ENCODE data around the gene TRIM17. TPM values are rescaled to one million over a fixed set of nuclear protein-coding genes. Genes with fewer than 3 reads are reported as not detected.
A peak's percentile ranks its signal among the peaks of the same experiment; 100 is the strongest.

Gene TRIM17
- total RNA-seq, 1 experiment from 2014 or later = 55.5 TPM

DNA sequence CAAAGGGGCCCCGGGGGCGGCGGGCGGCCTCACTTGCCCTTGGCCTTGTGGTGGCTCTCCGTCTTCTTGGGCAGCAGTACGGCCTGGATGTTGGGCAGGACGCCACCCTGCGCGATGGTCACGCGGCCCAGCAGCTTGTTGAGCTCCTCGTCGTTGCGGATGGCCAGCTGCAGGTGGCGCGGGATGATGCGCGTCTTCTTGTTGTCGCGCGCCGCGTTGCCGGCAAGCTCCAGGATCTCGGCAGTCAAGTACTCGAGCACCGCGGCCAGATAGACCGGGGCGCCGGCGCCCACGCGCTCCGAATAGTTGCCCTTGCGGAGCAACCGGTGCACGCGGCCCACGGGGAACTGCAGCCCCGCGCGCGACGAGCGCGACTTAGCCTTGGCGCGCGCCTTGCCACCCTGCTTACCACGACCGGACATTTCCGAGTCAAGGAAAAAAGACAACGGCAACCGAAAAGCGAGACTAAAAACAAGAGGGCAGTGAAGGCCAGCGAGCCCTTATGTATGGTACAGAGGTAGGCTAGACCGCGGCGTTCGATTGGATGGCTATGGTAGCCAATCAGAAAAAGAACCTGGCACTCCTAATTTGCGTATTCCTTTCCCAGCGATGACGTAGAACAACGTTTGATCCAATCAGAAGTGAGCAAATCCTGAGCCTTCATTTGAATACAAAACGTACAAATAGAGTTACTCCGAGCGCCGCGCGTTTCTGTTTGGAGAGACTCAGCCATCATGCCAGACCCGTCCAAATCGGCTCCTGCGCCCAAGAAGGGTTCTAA lies 40.9 kb upstream of the TRIM17 start:
- H3K27me3 ChIP-seq (ENCODE audit: insufficient read depth, low read depth) = no peaks in the 10 kb centered on the region
- DNase-seq = peak; percentile 68 to 78
- H3K4me1 ChIP-seq (replicated peaks; ENCODE audit: insufficient read depth) = peaks cover 20% of the 10 kb centered on the region
- peaks cover 16% of the 10 kb centered on the region for H3K79me2 ChIP-seq (ENCODE audit: low read depth)
- intact Hi-C loops (cut with micrococcal nuclease; ENCODE audit: unreplicated experiment) = loop anchor here (1.0 to 2.0 kb wide), 2 partner anchors 50 to 79 kb away; no protein-coding TSS in a partner anchor
- H3K27ac ChIP-seq = peak overlapping the region; percentile 49
- H3K9me3 ChIP-seq (ENCODE audit: insufficient read depth, low read depth) = no peaks in the 10 kb centered on the region
- H3K36me3 ChIP-seq (ENCODE audit: low read depth) = no peaks in the 10 kb centered on the region
- POLR2A ChIA-PET (ENCODE audit: unreplicated experiment) = interaction anchor here (0.6 to 0.9 kb wide), 6 partner anchors 29 to 750 kb away, joined by 3 to 10 read pairs (median 6); no protein-coding TSS in a partner anchor
- CTCF ChIA-PET = interaction anchor here (1.9 kb wide), 1 partner anchor 64 kb away, joined by 5 read pairs; no protein-coding TSS in a partner anchor
- peaks cover 27% of the 10 kb centered on the region for H3F3A ChIP-seq (ENCODE audit: insufficient read depth, low read depth)
- H4K20me1 ChIP-seq (ENCODE audit: insufficient read depth) = no peaks in the 10 kb centered on the region
- BruUV-seq (replicated peaks) = TSS peak; percentile 89
- TF ChIP-seq, protein P1, sequence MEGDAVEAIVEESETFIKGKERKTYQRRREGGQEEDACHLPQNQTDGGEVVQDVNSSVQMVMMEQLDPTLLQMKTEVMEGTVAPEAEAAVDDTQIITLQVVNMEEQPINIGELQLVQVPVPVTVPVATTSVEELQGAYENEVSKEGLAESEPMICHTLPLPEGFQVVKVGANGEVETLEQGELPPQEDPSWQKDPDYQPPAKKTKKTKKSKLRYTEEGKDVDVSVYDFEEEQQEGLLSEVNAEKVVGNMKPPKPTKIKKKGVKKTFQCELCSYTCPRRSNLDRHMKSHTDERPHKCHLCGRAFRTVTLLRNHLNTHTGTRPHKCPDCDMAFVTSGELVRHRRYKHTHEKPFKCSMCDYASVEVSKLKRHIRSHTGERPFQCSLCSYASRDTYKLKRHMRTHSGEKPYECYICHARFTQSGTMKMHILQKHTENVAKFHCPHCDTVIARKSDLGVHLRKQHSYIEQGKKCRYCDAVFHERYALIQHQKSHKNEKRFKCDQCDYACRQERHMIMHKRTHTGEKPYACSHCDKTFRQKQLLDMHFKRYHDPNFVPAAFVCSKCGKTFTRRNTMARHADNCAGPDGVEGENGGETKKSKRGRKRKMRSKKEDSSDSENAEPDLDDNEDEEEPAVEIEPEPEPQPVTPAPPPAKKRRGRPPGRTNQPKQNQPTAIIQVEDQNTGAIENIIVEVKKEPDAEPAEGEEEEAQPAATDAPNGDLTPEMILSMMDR (conservative IDR thresholded peaks at IDR 0.05) = 0 out of 2 replicates have a peak, but pooled peaks have one; percentile 21
- no peak for TF ChIP-seq EZH2 (IDR thresholded peaks at IDR 0.05; ENCODE audit: low read depth)
- H3K4me3 ChIP-seq = peak overlapping the region; percentile 55
- H2AFZ ChIP-seq = peak overlapping the region; percentile 66; the same call in 1 of the 2 replicates
- peak overlapping the region; percentile 71 for H3K4me2 ChIP-seq
- H3K9me2 ChIP-seq (ENCODE audit: insufficient read depth) = no peaks in the 10 kb centered on the region

DNA sequence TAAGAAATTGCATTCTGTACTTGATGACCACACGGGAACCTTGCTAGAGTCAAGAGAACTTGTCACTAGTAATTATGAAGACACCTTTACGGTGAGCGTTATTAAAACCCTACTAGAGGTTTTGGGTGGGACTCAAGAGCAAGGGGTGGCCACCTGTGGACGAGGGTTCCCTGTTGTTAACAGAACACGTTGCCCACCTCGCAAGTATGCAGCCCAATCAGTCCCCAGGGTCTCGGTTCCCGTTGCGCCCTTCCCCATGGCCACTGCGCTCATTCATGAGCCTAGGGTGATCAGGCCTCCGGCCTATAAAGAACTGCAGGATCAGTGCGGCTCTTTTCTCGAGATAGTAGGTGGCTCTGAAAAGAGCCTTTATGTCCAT lies 40.3 kb upstream of the TRIM17 start:
- H3K9me2 ChIP-seq (ENCODE audit: insufficient read depth) = no peaks in the 10 kb centered on the region
- H3K27ac ChIP-seq = peak overlapping the region; percentile 49
- DNase-seq = no peak
- H3K4me3 ChIP-seq = peak overlapping the region; percentile 55
- H3F3A ChIP-seq (ENCODE audit: insufficient read depth, low read depth) = peaks cover 31% of the 10 kb centered on the region
- BruUV-seq (replicated peaks) = no TSS peak
- POLR2A ChIA-PET (ENCODE audit: unreplicated experiment) = interaction anchor here (0.6 to 0.8 kb wide), 2 partner anchors 30 to 40 kb away, joined by 6 to 10 read pairs; no protein-coding TSS in a partner anchor
- peaks cover 26% of the 10 kb centered on the region for H3K4me1 ChIP-seq (replicated peaks; ENCODE audit: insufficient read depth)
- H3K79me2 ChIP-seq (ENCODE audit: low read depth) = peaks cover 16% of the 10 kb centered on the region
- H3K36me3 ChIP-seq (ENCODE audit: low read depth) = no peaks in the 10 kb centered on the region
- CTCF ChIA-PET = interaction anchor here (1.9 kb wide), 1 partner anchor 64 kb away, joined by 5 read pairs; no protein-coding TSS in a partner anchor
- no peaks in the 10 kb centered on the region for H3K9me3 ChIP-seq (ENCODE audit: insufficient read depth, low read depth)
- H3K4me2 ChIP-seq = peak overlapping the region; percentile 71
- H2AFZ ChIP-seq = peak overlapping the region; percentile 66; the same call in 1 of the 2 replicates
- no peak for TF ChIP-seq EZH2 (IDR thresholded peaks at IDR 0.05; ENCODE audit: low read depth)
- TF ChIP-seq, protein P1 (conservative IDR thresholded peaks at IDR 0.05) = no peak
- intact Hi-C loops (cut with micrococcal nuclease; ENCODE audit: unreplicated experiment) = loop anchor here (1.0 to 2.0 kb wide), 2 partner anchors 50 to 78 kb away; no protein-coding TSS in a partner anchor
- no peaks in the 10 kb centered on the region for H3K27me3 ChIP-seq (ENCODE audit: insufficient read depth, low read depth)
- no peaks in the 10 kb centered on the region for H4K20me1 ChIP-seq (ENCODE audit: insufficient read depth)

DNA sequence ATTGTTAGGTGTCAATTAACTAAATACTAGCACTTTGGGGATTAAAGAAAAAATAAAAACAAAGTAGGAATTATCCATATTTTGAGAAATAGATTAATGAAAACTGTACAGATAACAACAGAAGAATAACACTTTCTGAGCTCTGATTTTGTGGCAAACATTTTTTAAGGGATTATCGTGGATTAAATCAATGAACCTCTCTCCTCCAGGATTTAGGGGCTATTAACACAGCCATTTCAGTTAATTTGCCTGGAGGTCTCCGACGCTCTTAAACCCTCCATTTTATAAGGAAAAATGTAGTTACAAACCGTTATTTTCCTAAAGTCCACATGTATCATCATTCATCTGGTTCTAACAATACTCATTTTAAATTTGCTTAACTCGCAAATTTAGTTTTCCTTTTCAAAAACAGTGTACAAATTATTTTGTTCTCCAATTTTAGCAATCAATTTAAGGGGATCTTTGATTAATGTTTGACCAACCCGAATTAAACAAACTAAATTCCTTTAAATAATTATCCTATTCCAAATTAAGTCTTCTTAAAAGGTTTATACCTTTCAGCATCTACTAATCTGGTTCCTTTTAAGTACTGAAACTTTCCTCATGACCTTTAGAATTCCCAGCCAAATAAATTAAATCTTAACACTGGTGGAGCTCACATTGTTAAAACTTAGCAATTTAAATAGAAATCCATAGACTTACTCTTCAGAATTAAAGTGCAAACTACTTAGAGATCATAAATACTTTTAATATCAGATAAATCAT lies 39.8 kb upstream of the TRIM17 start:
- no peaks in the 10 kb centered on the region for H3K36me3 ChIP-seq (ENCODE audit: low read depth)
- ChIA-PET CTCF (no interaction called here), POLR2A (ENCODE audit: unreplicated experiment) (interaction anchor here (0.6 kb wide), 1 partner anchor 327 kb away, joined by 4 read pairs; no protein-coding TSS in a partner anchor)

More for the DNA sequence above, 39.8 kb upstream of the TRIM17 start:
- peak overlapping the region; percentile 55 for H3K4me3 ChIP-seq
- no peaks in the 10 kb centered on the region for H3K9me2 ChIP-seq (ENCODE audit: insufficient read depth)
- peaks cover 37% of the 10 kb centered on the region for H3F3A ChIP-seq (ENCODE audit: insufficient read depth, low read depth)
- no peaks in the 10 kb centered on the region for H4K20me1 ChIP-seq (ENCODE audit: insufficient read depth)
- no peaks in the 10 kb centered on the region for H3K9me3 ChIP-seq (ENCODE audit: insufficient read depth, low read depth)
- no peak for DNase-seq
- intact Hi-C loops (cut with micrococcal nuclease; ENCODE audit: unreplicated experiment) = loop anchor here (1.0 to 2.0 kb wide), 2 partner anchors 49 to 78 kb away; no protein-coding TSS in a partner anchor
- H3K27ac ChIP-seq = peak overlapping the region; percentile 49
- no peak overlapping the region; the same call in 1 of the 2 replicates for H2AFZ ChIP-seq
- peaks cover 32% of the 10 kb centered on the region for H3K4me1 ChIP-seq (replicated peaks; ENCODE audit: insufficient read depth)
- H3K27me3 ChIP-seq (ENCODE audit: insufficient read depth, low read depth) = no peaks in the 10 kb centered on the region
- H3K79me2 ChIP-seq (ENCODE audit: low read depth) = peaks cover 16% of the 10 kb centered on the region
- no peak for TF ChIP-seq EZH2 (IDR thresholded peaks at IDR 0.05; ENCODE audit: low read depth)
- TF ChIP-seq, protein P1 (conservative IDR thresholded peaks at IDR 0.05) = no peak
- BruUV-seq (replicated peaks) = no TSS peak
- H3K4me2 ChIP-seq = peak overlapping the region; percentile 71
